ENCODE measurements around the gene BCL6.

Gene BCL6

DNA sequence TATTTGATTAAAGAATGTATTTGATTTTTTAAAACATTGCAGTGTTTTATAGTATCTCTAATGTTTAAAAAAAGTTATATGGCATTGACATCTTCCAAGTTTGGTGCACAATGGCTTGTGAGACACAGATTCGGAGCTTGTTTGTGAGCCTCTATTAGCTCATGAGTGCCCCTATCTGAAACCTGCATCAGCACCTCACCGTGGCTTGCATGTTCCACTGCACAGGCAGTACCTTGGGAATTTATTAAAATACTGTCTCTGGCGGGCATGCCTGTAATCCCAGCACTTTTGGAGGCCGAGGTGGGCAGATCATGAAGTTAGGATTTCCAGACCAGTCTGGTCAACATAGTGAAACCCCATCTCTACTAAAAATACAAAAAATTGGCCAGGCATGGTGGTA is 36.1 kb downstream of the BCL6 start:
- TF ChIP-seq REST (IDR thresholded peaks at IDR 0.05; ENCODE audit: insufficient read depth in 1 of 2, low read depth in 2 of 2, low read length in 2 of 2) (no peak), FOXP2 (optimal IDR thresholded peaks at IDR 0.05; ENCODE audit: borderline replicate concordance, extremely low read depth, extremely low read length, insufficient read depth) (no peak), POLR2AphosphoS5 (IDR thresholded peaks at IDR 0.05; ENCODE audit: low read depth, low read length) (no peak), TAF1 (IDR thresholded peaks at IDR 0.05; ENCODE audit: borderline replicate concordance, insufficient read depth, low read length) (no peak), SIN3A (IDR thresholded peaks at IDR 0.05; ENCODE audit: borderline replicate concordance, insufficient read depth, low read length) (no peak)

DNA sequence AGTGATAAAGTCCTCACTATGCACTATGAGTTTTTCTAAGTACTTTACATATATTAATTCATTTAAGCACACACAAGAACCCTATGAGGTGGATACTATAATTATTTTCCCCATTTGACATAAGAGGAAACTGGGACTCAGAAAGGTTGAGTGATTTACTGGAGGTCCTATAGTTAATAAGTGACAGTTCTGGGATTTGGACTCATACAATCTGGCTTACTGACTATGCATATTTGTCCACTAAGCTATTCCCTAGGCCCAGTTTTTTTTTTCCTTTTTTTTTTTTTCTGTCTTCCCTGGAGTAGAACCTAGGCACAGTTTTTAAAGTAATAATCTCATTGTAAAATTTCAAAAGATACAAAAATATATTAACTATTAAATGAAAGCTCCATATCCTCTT is 36.6 kb downstream of the BCL6 start:
- no peak for TF ChIP-seq FOXP2 (optimal IDR thresholded peaks at IDR 0.05; ENCODE audit: borderline replicate concordance, extremely low read depth, extremely low read length, insufficient read depth)
- TF ChIP-seq POLR2AphosphoS5 (IDR thresholded peaks at IDR 0.05; ENCODE audit: low read depth, low read length): no peak
- no peak for TF ChIP-seq SIN3A (IDR thresholded peaks at IDR 0.05; ENCODE audit: borderline replicate concordance, insufficient read depth, low read length)
- TF ChIP-seq TAF1 (IDR thresholded peaks at IDR 0.05; ENCODE audit: borderline replicate concordance, insufficient read depth, low read length): no peak
- no peak for TF ChIP-seq REST (IDR thresholded peaks at IDR 0.05; ENCODE audit: insufficient read depth in 1 of 2, low read depth in 2 of 2, low read length in 2 of 2)

DNA sequence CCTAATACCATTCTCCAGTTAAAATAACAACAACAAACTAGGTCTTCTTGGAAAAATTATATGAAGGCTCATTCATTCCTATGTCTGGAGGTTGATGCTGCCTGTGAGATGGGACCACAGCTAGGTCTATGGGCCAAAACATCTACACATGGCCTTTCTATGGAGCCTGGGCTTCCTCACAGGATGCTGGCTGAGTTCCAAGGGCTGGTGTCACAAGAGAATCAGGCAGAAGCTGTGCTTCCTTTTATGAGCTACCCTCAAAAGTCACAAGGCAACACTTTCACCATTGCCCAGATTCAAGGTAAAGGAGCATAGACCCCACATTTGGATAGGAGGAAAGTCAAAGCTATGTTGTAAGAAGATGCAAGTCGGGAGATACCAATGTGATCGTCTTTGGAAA is 38.3 kb downstream of the BCL6 start:
- TF ChIP-seq POLR2AphosphoS5 (IDR thresholded peaks at IDR 0.05; ENCODE audit: low read depth, low read length): no peak
- no peak for TF ChIP-seq TAF1 (IDR thresholded peaks at IDR 0.05; ENCODE audit: borderline replicate concordance, insufficient read depth, low read length)
- TF ChIP-seq REST (IDR thresholded peaks at IDR 0.05; ENCODE audit: insufficient read depth in 1 of 2, low read depth in 2 of 2, low read length in 2 of 2): no peak
- no peak for TF ChIP-seq FOXP2 (optimal IDR thresholded peaks at IDR 0.05; ENCODE audit: borderline replicate concordance, extremely low read depth, extremely low read length, insufficient read depth)
- no peak for TF ChIP-seq SIN3A (IDR thresholded peaks at IDR 0.05; ENCODE audit: borderline replicate concordance, insufficient read depth, low read length)

- TF ChIP-seq POLR2AphosphoS5 (IDR thresholded peaks at IDR 0.05; ENCODE audit: low read depth, low read length) (no peak), SIN3A (IDR thresholded peaks at IDR 0.05; ENCODE audit: borderline replicate concordance, insufficient read depth, low read length) (no peak), TAF1 (IDR thresholded peaks at IDR 0.05; ENCODE audit: borderline replicate concordance, insufficient read depth, low read length) (no peak), REST (IDR thresholded peaks at IDR 0.05; ENCODE audit: insufficient read depth in 1 of 2, low read depth in 2 of 2, low read length in 2 of 2) (no peak), FOXP2 (optimal IDR thresholded peaks at IDR 0.05; ENCODE audit: borderline replicate concordance, extremely low read depth, extremely low read length, insufficient read depth) (no peak)
Observed at GRCh38 chr3:187705164-187705563, 40.1 kb downstream of the BCL6 start.

DNA sequence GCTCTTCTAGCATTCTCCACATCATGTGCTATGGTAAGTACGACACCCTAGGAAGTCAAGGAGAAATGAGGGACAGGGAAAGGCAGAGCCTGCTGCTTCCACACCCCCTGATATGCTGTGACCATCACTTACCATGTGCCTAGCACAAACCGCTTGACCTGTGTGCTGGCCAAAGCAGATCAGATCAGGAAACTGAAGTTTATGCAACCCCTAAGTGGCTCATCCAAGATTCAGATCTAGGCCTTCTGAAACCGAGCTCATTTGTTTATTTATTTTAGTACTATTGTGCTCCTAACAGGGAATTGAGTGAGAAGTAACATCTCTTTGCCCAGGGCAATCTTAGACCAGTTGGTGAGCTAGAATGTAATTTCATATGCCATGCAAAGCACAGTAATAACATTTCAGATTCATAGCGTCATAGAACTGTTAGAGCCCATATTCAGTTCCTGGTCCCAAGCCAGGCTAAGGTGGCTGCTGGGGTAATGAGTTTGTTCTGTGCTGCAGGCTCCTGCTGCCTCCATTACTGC is 42.7 kb downstream of the BCL6 start, which contains the start of gene RTP2:
TSS of gene RTP2 (minus strand) at position 51 of the 527 bp plus-strand sequence. CDS start 429 bp downstream, outside the sequence.
- TF ChIP-seq POLR2AphosphoS5 (IDR thresholded peaks at IDR 0.05; ENCODE audit: low read depth, low read length) (no peak), SIN3A (IDR thresholded peaks at IDR 0.05; ENCODE audit: borderline replicate concordance, insufficient read depth, low read length) (no peak), REST (IDR thresholded peaks at IDR 0.05; ENCODE audit: insufficient read depth in 1 of 2, low read depth in 2 of 2, low read length in 2 of 2) (no peak), FOXP2 (optimal IDR thresholded peaks at IDR 0.05; ENCODE audit: borderline replicate concordance, extremely low read depth, extremely low read length, insufficient read depth) (no peak), TAF1 (IDR thresholded peaks at IDR 0.05; ENCODE audit: borderline replicate concordance, insufficient read depth, low read length) (no peak)

Measured in PFSK-1 (cell line).